HT1080 (cell line): ENCODE measurements around the gene STAT5B. TPM values are rescaled to one million over a fixed set of nuclear protein-coding genes. Genes with fewer than 3 reads are reported as not detected.

Source experiments
- DNase-seq: peaks from one replicate; pipeline ENCODE4 v3.0.0-alpha.2; 2015; ENCODE audit warnings: low read depth
- total RNA-seq: library from RNA; depleted of rRNA; stranded (reverse); fragments of >200 nt; shearing (Covaris generic); gene quantifications from 2 replicates; pipeline ENCODE4 v1.2.3, GENCODE V29; 2014; rRNA removed

Gene STAT5B
- total RNA-seq, 1 experiment from 2014 or later = 21.8 TPM

DNA sequence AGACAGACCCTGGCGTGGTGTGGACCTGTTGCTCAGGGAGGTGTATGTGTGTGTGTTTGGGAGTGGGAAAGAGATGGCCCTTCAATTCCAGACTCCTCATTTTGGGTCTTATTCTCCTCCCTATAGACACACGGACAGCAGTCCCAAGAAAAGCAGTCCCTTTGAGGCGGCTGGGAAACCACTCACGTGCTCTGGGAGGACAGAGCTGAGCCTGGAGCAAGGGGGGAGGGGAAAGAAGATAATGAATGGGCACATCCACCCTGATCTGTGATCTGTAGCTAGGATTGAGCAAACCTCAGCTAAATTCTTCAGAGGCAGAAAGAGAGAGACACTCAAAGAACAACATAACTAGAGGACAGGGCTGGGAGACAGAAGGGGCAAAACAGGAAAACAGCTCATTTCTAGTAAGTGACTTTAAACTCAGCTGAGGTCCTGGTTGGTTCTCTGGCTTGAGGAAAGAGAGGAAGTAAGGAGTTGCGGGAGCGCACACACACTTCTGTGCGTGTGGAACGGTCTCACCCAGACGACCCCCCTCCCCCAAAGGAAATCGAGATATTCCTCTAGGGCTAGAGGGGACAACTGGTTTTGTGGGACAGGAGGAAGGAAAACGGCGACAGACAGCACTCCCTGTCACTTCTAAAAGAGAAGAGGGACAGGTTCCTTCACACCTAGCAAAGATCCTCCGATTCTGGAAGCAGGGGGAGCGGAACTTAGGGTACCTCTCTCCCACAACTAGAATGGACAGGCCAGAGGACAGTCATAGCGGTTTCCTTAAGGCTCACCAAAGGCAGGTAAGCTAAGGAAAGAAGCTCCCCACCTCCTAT, 122.1 kb downstream of the STAT5B start:
- peak; percentile 6 for DNase-seq

Other genes with a start within 250 kb of the STAT5B start
- gene C17orf113, start 225.8 kb downstream of the STAT5B start, total RNA-seq = 0.23 TPM in 2 replicates
- not detected in 2 replicates for gene ZNF385C, start 177.9 kb downstream of the STAT5B start, total RNA-seq
- gene DHX58, start 163.7 kb downstream of the STAT5B start, total RNA-seq = 4.9 and 5.7 TPM in 2 replicates
- 19.6 and 28.0 TPM in 2 replicates for gene KAT2A, start 155.0 kb downstream of the STAT5B start, total RNA-seq
- 0.23 TPM in 1 of 2 replicates, not detected in the other for gene HSPB9, start 153.6 kb downstream of the STAT5B start, total RNA-seq
- gene RAB5C, start 121.4 kb downstream of the STAT5B start, total RNA-seq = 137 and 277 TPM in 2 replicates
- not detected in 2 replicates for gene KCNH4, start 95.2 kb downstream of the STAT5B start, total RNA-seq
- gene HCRT, start 90.9 kb downstream of the STAT5B start, total RNA-seq = not detected in 2 replicates
- gene GHDC, start 81.9 kb downstream of the STAT5B start, total RNA-seq = 11.6 and 13.3 TPM in 2 replicates
- 1.1 and 1.7 TPM in 2 replicates for gene STAT5A, start 12.1 kb upstream of the STAT5B start, total RNA-seq
- gene STAT3, start 112.1 kb upstream of the STAT5B start, total RNA-seq = 32.9 and 42.2 TPM in 2 replicates
- 232 and 236 TPM in 2 replicates for gene CAVIN1, start 146.9 kb upstream of the STAT5B start, total RNA-seq
- gene ATP6V0A1, start 182.5 kb upstream of the STAT5B start, total RNA-seq = 11.8 and 14.8 TPM in 2 replicates